ENCODE data around the gene ST7.

Gene ST7

GRCh38 chr7:117034851-117035464, 81.7 kb downstream of the ST7 start:
- DNase-seq, result no peak

- DNase-seq, result no peak
Observed at GRCh38 chr7:117035465-117035862, 82.2 kb downstream of the ST7 start.

GRCh38 chr7:117036053-117036669, 82.9 kb downstream of the ST7 start:
- no peak for DNase-seq

GRCh38 chr7:117036836-117037235, 83.5 kb downstream of the ST7 start:
- DNase-seq, result no peak

- DNase-seq, result no peak
Observed at GRCh38 chr7:117038408-117038807, 85.1 kb downstream of the ST7 start.

- DNase-seq, result no peak
Observed at GRCh38 chr7:117041007-117041406, 87.7 kb downstream of the ST7 start.

- DNase-seq, result no peak
Observed at GRCh38 chr7:117041822-117042221, 88.5 kb downstream of the ST7 start.

- DNase-seq, result no peak
Observed at GRCh38 chr7:117043108-117043825, 90.0 kb downstream of the ST7 start.

- DNase-seq, result no peak
Observed at GRCh38 chr7:117044664-117045063, 91.4 kb downstream of the ST7 start.

GRCh38 chr7:117045927-117046710, 92.8 kb downstream of the ST7 start:
- no peak for DNase-seq

GRCh38 chr7:117047496-117047895, 94.2 kb downstream of the ST7 start:
- DNase-seq, result no peak

GRCh38 chr7:117048114-117048866, 95.0 kb downstream of the ST7 start:
- DNase-seq, result no peak

GRCh38 chr7:117048882-117049281, 95.6 kb downstream of the ST7 start:
- DNase-seq, result no peak

GRCh38 chr7:117051808-117052207, 98.5 kb downstream of the ST7 start:
- no peak for DNase-seq

- no peak for DNase-seq
Observed at GRCh38 chr7:117053432-117053831, 100.1 kb downstream of the ST7 start.

- no peak for DNase-seq
Observed at GRCh38 chr7:117061751-117062150, 108.5 kb downstream of the ST7 start.

- DNase-seq, result no peak
Observed at GRCh38 chr7:117062300-117062699, 109.0 kb downstream of the ST7 start.

- no peak for DNase-seq
Observed at GRCh38 chr7:117064688-117065087, 111.4 kb downstream of the ST7 start.

- no peak for DNase-seq
Observed at GRCh38 chr7:117065571-117066150, 112.4 kb downstream of the ST7 start.

GRCh38 chr7:117066668-117067067, 113.4 kb downstream of the ST7 start:
- no peak for DNase-seq

- no peak for DNase-seq
Observed at GRCh38 chr7:117067340-117067739, 114.0 kb downstream of the ST7 start.

- DNase-seq, result no peak
Observed at GRCh38 chr7:117068511-117069145, 115.3 kb downstream of the ST7 start.
